Brain microvascular endothelial cell (primary cell): ENCODE measurements around the gene VDR.

Experiments used
- DNase-seq: peaks from one replicate; pipeline ENCODE4 v3.0.0-alpha.2; 2020
- H3K27ac ChIP-seq: fragments of 250-450 bp; sonication (Bioruptor Pico); 2 replicates; pipeline ENCODE4 v1.5.1; 2020; ENCODE audit warnings: mild to moderate bottlenecking, moderate library complexity
- H3K27me3 ChIP-seq: fragments of 250-450 bp; sonication (Bioruptor Pico); replicated peaks from 2 replicates; pipeline ENCODE4 v1.5.1; 2020; ENCODE audit warnings: mild to moderate bottlenecking
- H3K36me3 ChIP-seq: fragments of 250-450 bp; sonication (Bioruptor Pico); replicated peaks from 2 replicates; pipeline ENCODE4 v1.5.1; 2020; ENCODE audit warnings: mild to moderate bottlenecking
- H3K4me3 ChIP-seq: 2 replicates; pipeline ENCODE4 v1.5.1; 2011; ENCODE audit warnings: low read depth, mild to moderate bottlenecking, control low read depth, low read length, moderate library complexity
- CTCF ChIP-seq: IDR thresholded peaks from 2 replicates; pipeline ENCODE4 v1.5.1; 2011; ENCODE audit warnings: low read depth, mild to moderate bottlenecking, moderate library complexity, low read length, control low read depth, inconsistent platforms; ENCODE audit errors: missing control alignments
- in situ Hi-C: cut with HindIII; loops from 2 replicates; pipeline ENCODE4 v1.10.0; 2017; ENCODE audit warnings: low sequenced_read_pairs, low pct_ligation_motif_present

The VDR gene

GRCh38 chr12:47795814-47796411, 108.9 kb downstream of the VDR start:
- no peak overlapping the region for H3K27ac ChIP-seq
- in situ Hi-C loops = no loop called here
- no peaks in the 10 kb centered on the region for H3K27me3 ChIP-seq
- no peak for DNase-seq
- H3K4me3 ChIP-seq = no peak overlapping the region
- TF ChIP-seq CTCF = no peak
- peaks cover 67% of the 10 kb centered on the region for H3K36me3 ChIP-seq

GRCh38 chr12:47795121-47795813, 109.5 kb downstream of the VDR start:
- no peak for DNase-seq
- no peak overlapping the region for H3K27ac ChIP-seq
- H3K36me3 ChIP-seq = peaks cover 73% of the 10 kb centered on the region
- no peak overlapping the region for H3K4me3 ChIP-seq
- no peaks in the 10 kb centered on the region for H3K27me3 ChIP-seq
- no peak for TF ChIP-seq CTCF
- in situ Hi-C loops = no loop called here

GRCh38 chr12:47794679-47795078, 110.1 kb downstream of the VDR start:
- Histone ChIP-seq H3K36me3 (peaks cover 79% of the 10 kb centered on the region), H3K27me3 (no peaks in the 10 kb centered on the region), H3K27ac (no peak overlapping the region), H3K4me3 (no peak overlapping the region)
- in situ Hi-C loops = no loop called here
- TF ChIP-seq CTCF = no peak
- no peak for DNase-seq

GRCh38 chr12:47793015-47793681, 111.6 kb downstream of the VDR start:
- peaks cover 90% of the 10 kb centered on the region for H3K36me3 ChIP-seq
- in situ Hi-C loops = no loop called here
- H3K27ac ChIP-seq = no peak overlapping the region
- DNase-seq = no peak
- no peak for TF ChIP-seq CTCF
- no peak overlapping the region for H3K4me3 ChIP-seq
- H3K27me3 ChIP-seq = no peaks in the 10 kb centered on the region

GRCh38 chr12:47791874-47792273, 112.9 kb downstream of the VDR start:
- TF ChIP-seq CTCF = no peak
- Histone ChIP-seq H3K27ac (no peak overlapping the region), H3K36me3 (peaks cover 94% of the 10 kb centered on the region), H3K27me3 (no peaks in the 10 kb centered on the region), H3K4me3 (no peak overlapping the region)
- no peak for DNase-seq
- in situ Hi-C loops = no loop called here
